Fibroblast of pulmonary artery (primary cell): Measurements from ENCODE around the gene PIP4K2A.

Experiments
- DNase-seq: peaks from one replicate; pipeline ENCODE4 v3.0.0-alpha.2; 2010; ENCODE audit warnings: low read depth
- H3K4me3 ChIP-seq: replicated peaks from 2 replicates; pipeline ENCODE4 v1.5.1; 2011; ENCODE audit warnings: low read depth, mild to moderate bottlenecking, control low read depth, low read length, moderate library complexity
- TF ChIP-seq, protein P1 (sequence below): IDR thresholded peaks from 2 replicates; pipeline ENCODE4 v1.5.1; 2011; ENCODE audit warnings: mild to moderate bottlenecking, control low read depth, low read length, inconsistent platforms; ENCODE audit errors: missing control alignments

The PIP4K2A gene

DNA sequence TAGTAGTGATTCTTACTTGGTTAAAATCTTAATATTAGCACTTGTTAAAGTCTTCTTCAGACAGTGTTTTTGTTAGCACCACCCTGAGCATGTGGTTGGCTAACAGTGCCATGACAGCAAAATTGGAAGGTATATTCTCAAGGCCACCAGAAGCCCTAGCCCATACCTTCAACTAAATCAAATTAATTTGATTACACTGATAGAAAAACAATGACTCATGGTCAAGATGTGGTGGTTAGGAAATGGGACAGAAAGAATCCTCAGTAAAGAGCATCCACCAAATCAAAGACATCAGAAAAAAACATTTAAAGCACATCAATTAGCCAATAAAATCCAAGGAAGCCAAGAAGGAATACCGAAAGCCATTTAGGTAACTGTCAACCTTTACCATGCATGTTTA, 75.5 kb downstream of the PIP4K2A start:
- no peak overlapping the region for H3K4me3 ChIP-seq
- no peak for DNase-seq

GRCh38 chr10:22637491-22637890, 76.9 kb downstream of the PIP4K2A start:
- DNase-seq, result no peak
- no peak overlapping the region for H3K4me3 ChIP-seq
- TF ChIP-seq, protein P1, sequence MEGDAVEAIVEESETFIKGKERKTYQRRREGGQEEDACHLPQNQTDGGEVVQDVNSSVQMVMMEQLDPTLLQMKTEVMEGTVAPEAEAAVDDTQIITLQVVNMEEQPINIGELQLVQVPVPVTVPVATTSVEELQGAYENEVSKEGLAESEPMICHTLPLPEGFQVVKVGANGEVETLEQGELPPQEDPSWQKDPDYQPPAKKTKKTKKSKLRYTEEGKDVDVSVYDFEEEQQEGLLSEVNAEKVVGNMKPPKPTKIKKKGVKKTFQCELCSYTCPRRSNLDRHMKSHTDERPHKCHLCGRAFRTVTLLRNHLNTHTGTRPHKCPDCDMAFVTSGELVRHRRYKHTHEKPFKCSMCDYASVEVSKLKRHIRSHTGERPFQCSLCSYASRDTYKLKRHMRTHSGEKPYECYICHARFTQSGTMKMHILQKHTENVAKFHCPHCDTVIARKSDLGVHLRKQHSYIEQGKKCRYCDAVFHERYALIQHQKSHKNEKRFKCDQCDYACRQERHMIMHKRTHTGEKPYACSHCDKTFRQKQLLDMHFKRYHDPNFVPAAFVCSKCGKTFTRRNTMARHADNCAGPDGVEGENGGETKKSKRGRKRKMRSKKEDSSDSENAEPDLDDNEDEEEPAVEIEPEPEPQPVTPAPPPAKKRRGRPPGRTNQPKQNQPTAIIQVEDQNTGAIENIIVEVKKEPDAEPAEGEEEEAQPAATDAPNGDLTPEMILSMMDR, result no peak

More for the DNA sequence above, 75.5 kb downstream of the PIP4K2A start:
- TF ChIP-seq, protein P1, result no peak

- DNase-seq, result no peak
- no peak overlapping the region for H3K4me3 ChIP-seq
- TF ChIP-seq, protein P1, result no peak
These were observed 78.7 kb downstream of the PIP4K2A start for GRCh38 chr10:22635650-22636049.

GRCh38 chr10:22634606-22635459, 79.5 kb downstream of the PIP4K2A start:
- TF ChIP-seq, protein P1, result no peak
- no peak for DNase-seq
- no peak overlapping the region for H3K4me3 ChIP-seq

DNA sequence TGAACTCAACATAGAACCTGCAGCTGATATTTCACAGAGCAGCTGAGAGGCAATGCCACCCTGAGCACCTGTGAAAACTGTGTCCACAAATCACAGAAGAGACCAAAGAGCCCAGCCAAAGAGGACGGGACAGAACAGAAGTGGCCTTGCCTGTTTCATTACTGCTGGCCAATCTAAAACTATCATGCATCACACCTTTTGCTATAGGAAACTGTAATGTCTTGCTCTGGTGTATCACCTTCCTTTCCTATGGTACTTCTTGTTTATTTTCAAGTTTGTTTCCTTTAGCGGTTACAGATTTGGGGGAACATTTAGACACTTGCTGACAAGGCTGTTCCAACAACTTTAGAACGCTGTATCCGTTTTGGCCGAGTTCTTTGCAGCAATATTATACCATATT, 80.3 kb downstream of the PIP4K2A start:
- no peak for DNase-seq
- TF ChIP-seq, protein P1, result no peak
- H3K4me3 ChIP-seq, result no peak overlapping the region

DNA sequence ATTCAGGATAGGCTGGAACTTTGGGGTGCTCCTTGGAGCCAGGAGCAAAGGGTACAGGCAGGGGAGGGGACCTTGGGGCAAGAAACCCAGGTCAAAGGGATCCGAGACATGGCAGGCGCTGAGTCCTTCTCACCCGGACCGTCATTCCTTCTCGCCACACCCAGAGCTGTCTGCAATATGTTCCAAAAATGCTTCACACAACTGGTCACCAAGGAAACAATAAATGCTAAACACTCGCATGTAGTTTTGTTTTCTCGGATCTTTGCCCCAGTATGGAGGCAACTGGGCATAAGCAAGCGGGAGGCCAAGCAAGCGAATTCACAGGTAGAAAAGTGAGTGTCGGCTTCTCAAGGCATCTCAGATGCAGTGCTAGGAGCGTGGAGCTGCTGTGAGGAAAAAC, 80.8 kb downstream of the PIP4K2A start:
- TF ChIP-seq, protein P1, result no peak
- DNase-seq, result no peak
- H3K4me3 ChIP-seq, result no peak overlapping the region

GRCh38 chr10:22633106-22633505, 81.3 kb downstream of the PIP4K2A start:
- no peak for DNase-seq
- H3K4me3 ChIP-seq, result no peak overlapping the region
- TF ChIP-seq, protein P1, result no peak
